Measurements from ENCODE around the gene PCBD1.
A peak's percentile ranks its signal among the peaks of the same experiment; 100 is the strongest.

The PCBD1 gene

DNA sequence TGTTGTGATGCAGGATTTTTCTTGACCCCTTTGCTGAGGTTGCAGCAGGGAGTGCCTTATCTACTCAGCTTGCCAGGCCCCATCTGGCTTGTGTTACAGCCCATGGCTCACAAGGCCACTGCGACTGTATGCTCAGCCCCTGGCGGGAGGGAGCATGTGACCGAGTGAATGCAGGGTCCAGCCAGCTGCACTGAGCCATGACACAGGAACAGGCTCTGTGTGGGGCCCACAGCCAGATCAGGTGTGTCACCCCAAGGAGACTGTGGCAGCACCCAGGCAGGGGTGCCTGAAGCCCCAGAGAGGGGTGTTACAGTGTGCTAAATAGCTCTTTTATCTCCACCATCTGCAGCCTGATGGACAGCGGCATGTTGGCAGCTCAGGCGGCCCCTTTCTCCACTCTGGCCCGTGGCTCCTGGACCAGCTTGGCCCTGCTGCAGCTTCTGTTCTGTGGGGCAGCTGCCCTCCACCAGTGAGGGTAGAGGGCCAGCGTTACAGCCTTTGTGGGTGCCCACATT, 2.6 kb upstream of the PCBD1 start:
- DNase-seq (ENCODE audit: low read depth): peak; percentile 16
- TF ChIP-seq CTCF (conservative IDR thresholded peaks at IDR 0.05; ENCODE audit: low read depth, low read length): no peak
- H3K4me3 ChIP-seq (ENCODE audit: low read depth, low read length): no peak overlapping the region

- DNase-seq (ENCODE audit: low read depth): peak; percentile 15
- TF ChIP-seq CTCF (conservative IDR thresholded peaks at IDR 0.05; ENCODE audit: low read depth, low read length): no peak
- H3K4me3 ChIP-seq (ENCODE audit: low read depth, low read length): no peak overlapping the region
These were observed 926 bp upstream of the PCBD1 start for GRCh38 chr10:70889291-70889690.

GRCh38 chr10:70886921-70887665, 1.3 kb downstream of the PCBD1 start:
- DNase-seq (ENCODE audit: low read depth): no peak
- TF ChIP-seq CTCF (conservative IDR thresholded peaks at IDR 0.05; ENCODE audit: low read depth, low read length): no peak
- H3K4me3 ChIP-seq (ENCODE audit: low read depth, low read length): peak overlapping the region; percentile 69

DNA sequence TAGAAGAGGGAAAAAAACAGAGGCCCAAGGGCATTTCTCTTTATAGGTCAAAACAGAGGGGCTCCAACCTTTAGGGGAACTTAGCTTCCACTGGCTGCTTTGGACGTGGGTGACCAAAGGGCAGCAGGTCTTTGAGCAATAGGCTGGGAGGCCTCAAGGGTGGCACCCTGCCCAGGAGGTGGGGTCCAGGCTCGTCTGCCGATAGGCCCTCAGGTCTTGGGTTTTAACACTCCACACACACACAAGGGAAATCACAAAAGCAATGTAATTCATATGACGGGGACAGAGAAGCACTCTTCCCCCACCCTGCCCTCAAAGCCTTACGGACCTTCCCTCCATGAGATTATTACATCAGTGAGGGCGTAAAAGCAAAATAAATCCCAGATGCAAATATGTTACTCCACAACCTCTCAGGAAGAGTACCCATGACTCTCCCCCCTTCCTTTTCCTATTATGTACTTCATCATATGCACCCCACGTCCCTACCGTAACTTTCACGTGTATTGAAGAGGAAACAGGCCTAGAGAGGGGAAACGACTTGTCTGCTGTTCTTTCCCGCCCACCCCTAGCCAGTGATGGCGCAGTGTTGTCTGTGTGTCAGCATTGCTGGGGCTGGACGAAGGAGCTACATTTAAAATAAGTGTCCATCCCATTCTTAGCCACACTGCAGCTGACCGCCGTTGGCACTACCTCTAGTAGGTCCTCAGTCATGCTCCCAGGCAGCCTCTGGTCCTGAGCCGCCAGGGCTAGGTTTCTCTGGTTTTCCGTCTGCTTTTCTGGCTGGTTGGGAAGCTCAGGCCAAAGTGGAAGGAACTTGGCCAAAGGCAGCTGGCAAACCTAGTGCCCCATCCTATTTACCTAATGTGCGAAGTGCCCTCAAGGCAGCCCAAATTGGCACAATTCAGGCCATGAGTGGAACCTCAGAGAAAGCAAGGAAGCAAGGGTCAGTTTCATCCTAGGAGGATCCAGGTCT, 2.1 kb downstream of the PCBD1 start:
- TF ChIP-seq CTCF (conservative IDR thresholded peaks at IDR 0.05; ENCODE audit: low read depth, low read length): no peak
- no peak overlapping the region for H3K4me3 ChIP-seq (ENCODE audit: low read depth, low read length)
- no peak for DNase-seq (ENCODE audit: low read depth)

DNA sequence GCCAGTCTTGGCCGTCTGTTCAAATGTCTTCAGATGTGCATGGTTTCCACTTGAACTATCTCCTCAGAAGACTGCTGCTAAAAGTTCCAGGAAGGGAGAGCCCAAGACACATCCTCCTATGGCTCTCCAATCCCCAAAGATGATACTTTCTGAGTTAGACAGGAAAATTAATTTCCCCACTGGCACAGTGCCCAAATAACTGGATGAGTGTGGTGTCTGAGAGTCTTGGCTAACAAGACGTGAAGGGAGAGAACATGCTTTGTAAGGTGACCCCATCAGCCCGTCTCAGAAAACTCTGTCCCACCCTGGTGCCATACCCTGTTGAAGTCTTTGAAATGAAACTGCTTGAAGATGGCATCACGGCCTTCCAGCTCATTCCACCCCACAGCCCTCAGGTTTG, 2.9 kb downstream of the PCBD1 start:
- no peak overlapping the region for H3K4me3 ChIP-seq (ENCODE audit: low read depth, low read length)
- no peak for DNase-seq (ENCODE audit: low read depth)
- TF ChIP-seq CTCF (conservative IDR thresholded peaks at IDR 0.05; ENCODE audit: low read depth, low read length): no peak

- no peak for TF ChIP-seq CTCF (conservative IDR thresholded peaks at IDR 0.05; ENCODE audit: low read depth, low read length)
- DNase-seq (ENCODE audit: low read depth): no peak
- no peak overlapping the region for H3K4me3 ChIP-seq (ENCODE audit: low read depth, low read length)
These were observed 3.6 kb downstream of the PCBD1 start for GRCh38 chr10:70884741-70885140.

Measured in choroid plexus epithelial cell (primary cell).